Lung microvascular endothelial cell (primary cell): ENCODE data around the gene DNM3. TPM values are rescaled to one million over a fixed set of nuclear protein-coding genes. Genes with fewer than 3 reads are reported as not detected.

Source experiments
- DNase-seq, 2 donors: peaks; one replicate each; pipeline versions ENCODE4 v3.0.0 to v3.0.0-alpha.2; 2010; ENCODE audit warnings: low read depth in 2 of 2
- total RNA-seq: library from RNA; depleted of rRNA; stranded (reverse); fragments of >200 nt; gene quantifications from 2 replicates; pipeline ENCODE4 v1.2.1, GENCODE V29; 2014

DNM3 gene
- total RNA-seq, 1 donor from 2014 or later: 4.0 TPM

GRCh38 chr1:171817511-171818265 is 23.6 kb upstream of the DNM3 start:
- peak; percentile 37 to 84 for DNase-seq

- DNase-seq: no peak
These were observed 21.4 kb upstream of the DNM3 start for GRCh38 chr1:171819946-171820345.

- DNase-seq: no peak
These were observed 14.3 kb upstream of the DNM3 start for GRCh38 chr1:171826973-171827372.

GRCh38 chr1:171828794-171829193 is 12.5 kb upstream of the DNM3 start:
- DNase-seq: no peak

- no peak for DNase-seq
These were observed 8.0 kb upstream of the DNM3 start for GRCh38 chr1:171833091-171833825.

- no peak for DNase-seq
These were observed 6.5 kb upstream of the DNM3 start for GRCh38 chr1:171834821-171835220.

- no peak for DNase-seq
These were observed 5.4 kb upstream of the DNM3 start for GRCh38 chr1:171835891-171836290.

GRCh38 chr1:171841931-171842761 is 848 bp downstream of the DNM3 start:
- peak in 1 of 2 donors; percentile 2 for DNase-seq

GRCh38 chr1:171844381-171844780 is 3.1 kb downstream of the DNM3 start:
- no peak for DNase-seq

GRCh38 chr1:171845998-171846397 is 4.7 kb downstream of the DNM3 start:
- DNase-seq: no peak

- no peak for DNase-seq
These were observed 8.1 kb downstream of the DNM3 start for GRCh38 chr1:171849245-171849898.

GRCh38 chr1:171850651-171851350 is 9.5 kb downstream of the DNM3 start:
- no peak for DNase-seq

- no peak for DNase-seq
These were observed 11.0 kb downstream of the DNM3 start for GRCh38 chr1:171852272-171852671.

- DNase-seq: no peak
These were observed 14.1 kb downstream of the DNM3 start for GRCh38 chr1:171855381-171855780.

- DNase-seq: no peak
These were observed 17.4 kb downstream of the DNM3 start for GRCh38 chr1:171858696-171859095.

GRCh38 chr1:171860696-171861095 is 19.4 kb downstream of the DNM3 start:
- DNase-seq: no peak

GRCh38 chr1:171863531-171863930 is 22.2 kb downstream of the DNM3 start:
- no peak for DNase-seq

- no peak for DNase-seq
These were observed 23.0 kb downstream of the DNM3 start for GRCh38 chr1:171864308-171864707.

GRCh38 chr1:171865106-171865505 is 23.8 kb downstream of the DNM3 start:
- DNase-seq: no peak

- DNase-seq: no peak
These were observed 25.9 kb downstream of the DNM3 start for GRCh38 chr1:171867236-171867635.

GRCh38 chr1:171868217-171868803 is 27.0 kb downstream of the DNM3 start:
- peak; percentile 45 to 49 for DNase-seq
